Stimulated activated naive B cell treated with anti-CD40 and anti-IgM and Interleukin-4, amounts not matched to agents 10 μg/mL and 1 μg/mL and 100 μg/mL, for 72 hours (primary cell): Measurements from ENCODE around the gene MIOX.

ENCODE experiments used
- ATAC-seq, 2 donors: fragments of 150-1000 bp; cut with Tn5 transposase; replicated peaks; 2 replicates each; pipeline ENCODE4 v1.10.0; 2021; ENCODE audit warnings: moderate library complexity in 1 of 2
- DNase-seq: peaks from one replicate; pipeline ENCODE4 v3.0.0; 2021
- H3K27ac Mint-ChIP-seq: one replicate; pipeline ENCODE4 v1.8.0; 2022; ENCODE audit warnings: mild to moderate bottlenecking, mixed read lengths
- H3K27me3 Mint-ChIP-seq, 2 donors: one replicate each; pipeline ENCODE4 v1.8.0; 2022; ENCODE audit warnings: mixed read lengths in 2 of 2
- H3K36me3 Mint-ChIP-seq, 2 donors: one replicate each; pipeline ENCODE4 v1.8.0; 2022; ENCODE audit warnings: mixed read lengths in 2 of 2, mild to moderate bottlenecking in 1 of 2
- H3K4me1 Mint-ChIP-seq, 2 donors: one replicate each; pipeline ENCODE4 v1.8.0; 2022; ENCODE audit warnings: mixed read lengths in 2 of 2, mild to moderate bottlenecking in 1 of 2
- H3K4me3 Mint-ChIP-seq, 2 donors: one replicate each; pipeline ENCODE4 v1.8.0; 2022; ENCODE audit warnings: mild to moderate bottlenecking in 2 of 2, mixed read lengths in 2 of 2, moderate library complexity in 1 of 2
- H3K9me3 Mint-ChIP-seq, 2 donors: one replicate each; pipeline ENCODE4 v1.8.0; 2022; ENCODE audit warnings: mixed read lengths in 2 of 2, mild to moderate bottlenecking in 1 of 2

The MIOX gene

DNA sequence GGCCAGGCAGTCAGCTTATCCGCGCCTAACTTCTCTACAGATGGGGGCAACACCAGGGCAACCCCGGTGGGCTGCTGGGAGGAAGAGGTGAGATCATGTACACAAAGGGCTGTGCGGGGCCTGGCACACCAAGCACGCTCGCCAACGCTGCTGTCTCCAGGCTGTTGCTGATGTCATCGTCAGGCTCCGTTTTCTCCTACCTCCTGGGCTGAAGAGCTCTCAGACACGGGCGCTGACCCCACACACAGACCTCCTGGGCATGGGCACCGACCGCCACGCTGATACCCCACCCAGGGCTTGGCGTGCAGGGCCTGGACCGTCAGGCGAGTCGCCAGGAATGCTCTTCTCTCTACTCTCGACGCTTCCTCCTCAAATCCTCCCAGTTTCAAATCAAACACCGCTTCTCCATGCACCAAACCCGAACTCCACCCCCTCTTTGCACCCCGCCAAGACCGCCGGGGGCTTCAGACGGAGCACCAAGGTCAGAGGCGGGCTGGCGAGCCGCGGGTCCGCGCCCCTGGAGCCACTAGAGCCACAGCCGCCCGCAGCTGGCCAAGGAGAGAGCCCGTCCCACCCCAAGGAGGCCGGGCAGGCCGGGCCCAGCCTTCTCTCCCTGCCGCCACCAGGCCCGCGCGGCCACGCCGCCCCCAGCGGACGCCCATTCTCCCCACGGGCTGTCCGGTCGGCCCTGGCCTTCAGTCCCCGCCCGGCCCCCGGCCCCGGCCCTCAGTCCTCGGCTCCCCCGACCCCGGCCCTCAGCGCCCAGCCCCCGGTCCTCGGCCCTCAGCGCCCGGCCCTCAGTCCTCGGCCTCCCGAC, 12.6 kb upstream of the MIOX start:
- H3K9me3 Mint-ChIP-seq = no peaks in the 10 kb centered on the region
- H3K27me3 Mint-ChIP-seq = peaks cover 0 to 4% of the 10 kb centered on the region in 2 donors
- peak overlapping the region; percentile 88 to 93 for H3K4me3 Mint-ChIP-seq
- peak overlapping the region; percentile 89 for H3K27ac Mint-ChIP-seq
- peaks cover 56 to 67% of the 10 kb centered on the region in 2 donors for H3K4me1 Mint-ChIP-seq
- ATAC-seq = no peak
- H3K36me3 Mint-ChIP-seq = peaks cover 1 to 7% of the 10 kb centered on the region in 2 donors
- DNase-seq = no peak

DNA sequence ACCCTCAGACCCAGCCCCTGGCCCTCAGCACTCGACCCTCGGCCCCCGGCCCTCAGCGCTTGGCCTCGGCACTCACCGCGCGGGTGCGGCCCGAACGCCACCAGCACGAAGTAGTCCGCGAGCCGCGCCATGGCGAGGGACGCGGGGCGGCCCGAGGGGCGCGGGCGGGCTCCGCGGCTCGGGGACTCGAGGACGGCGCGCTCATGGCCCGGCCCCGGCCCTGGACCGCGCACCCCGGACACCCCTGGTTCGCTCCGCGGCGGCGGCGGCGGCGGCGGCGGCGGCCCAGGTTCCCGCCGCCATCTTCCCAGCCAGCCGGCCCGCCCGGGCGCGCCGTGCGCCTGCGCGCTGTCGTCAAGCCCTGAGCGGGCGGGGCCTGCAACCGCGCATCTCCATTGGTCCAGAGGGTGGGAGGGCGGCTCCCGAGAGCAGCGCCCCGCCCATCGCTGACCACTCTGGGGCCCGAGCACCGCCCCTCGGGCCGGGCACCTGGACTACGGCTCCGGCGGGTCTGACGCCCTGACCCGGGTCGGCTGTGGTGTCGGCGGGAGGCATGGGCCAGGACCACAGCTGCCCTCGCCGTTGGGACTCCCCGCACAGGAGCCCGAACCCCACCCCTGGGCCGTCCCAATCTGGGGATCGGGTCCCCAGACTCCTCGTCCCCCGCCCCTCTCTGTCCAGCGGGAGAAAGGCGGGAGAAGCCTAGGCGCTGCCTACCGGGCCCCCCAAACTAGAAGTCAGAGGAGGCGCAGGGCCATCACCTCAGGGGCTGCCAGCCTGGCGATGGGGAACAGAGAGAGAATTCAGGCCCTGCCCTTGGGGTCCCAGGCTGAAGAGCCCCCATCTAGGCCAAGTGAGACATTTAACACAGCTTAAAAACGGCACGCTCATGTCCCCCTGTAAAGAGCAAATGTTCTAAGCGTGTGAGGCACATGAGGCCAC, 11.7 kb upstream of the MIOX start, which contains the start of gene SBF1:
Gene SBF1, minus strand, starts transcription at position 326 of the 942 bp plus-strand sequence. Its CDS starts 195 bp downstream, at position 131.
- ATAC-seq (peak; percentile 80 to 83), DNase-seq (peak; percentile 86)
- Mint-ChIP-seq H3K4me1 (peaks cover 48 to 58% of the 10 kb centered on the region in 2 donors), H3K36me3 (peaks cover 1 to 7% of the 10 kb centered on the region in 2 donors), H3K27me3 (peaks cover 4 to 6% of the 10 kb centered on the region in 2 donors), H3K27ac (peak within 1 kb of the TSS; percentile 89), H3K9me3 (no peaks in the 10 kb centered on the region), H3K4me3 (peak within 1 kb of the TSS; percentile 88 to 93)

DNA sequence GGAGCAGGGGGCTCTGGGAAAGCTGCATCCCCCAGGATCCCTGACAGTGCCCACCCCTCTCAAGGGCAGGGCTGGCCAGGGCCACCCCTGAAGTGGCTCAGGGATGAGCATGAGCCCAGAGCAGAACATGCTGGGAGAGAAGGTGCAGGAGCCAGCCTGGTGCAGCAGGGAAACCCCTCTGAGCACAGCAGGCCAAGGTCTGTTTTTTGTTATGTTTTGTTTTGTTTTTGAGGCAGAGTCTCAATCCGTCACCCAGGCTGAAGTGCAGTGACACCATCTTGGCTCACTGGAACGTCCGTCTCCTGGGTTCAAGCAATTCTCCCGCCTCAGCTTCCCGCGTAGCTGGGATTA, 11.0 kb upstream of the MIOX start:
- DNase-seq = no peak
- Mint-ChIP-seq H3K36me3 (peaks cover 1 to 7% of the 10 kb centered on the region in 2 donors), H3K27ac (peak overlapping the region; percentile 67), H3K4me3 (peak overlapping the region; percentile 83 to 88), H3K27me3 (peaks cover 9 to 12% of the 10 kb centered on the region in 2 donors), H3K4me1 (peaks cover 45 to 52% of the 10 kb centered on the region in 2 donors), H3K9me3 (no peaks in the 10 kb centered on the region)
- no peak for ATAC-seq

DNA sequence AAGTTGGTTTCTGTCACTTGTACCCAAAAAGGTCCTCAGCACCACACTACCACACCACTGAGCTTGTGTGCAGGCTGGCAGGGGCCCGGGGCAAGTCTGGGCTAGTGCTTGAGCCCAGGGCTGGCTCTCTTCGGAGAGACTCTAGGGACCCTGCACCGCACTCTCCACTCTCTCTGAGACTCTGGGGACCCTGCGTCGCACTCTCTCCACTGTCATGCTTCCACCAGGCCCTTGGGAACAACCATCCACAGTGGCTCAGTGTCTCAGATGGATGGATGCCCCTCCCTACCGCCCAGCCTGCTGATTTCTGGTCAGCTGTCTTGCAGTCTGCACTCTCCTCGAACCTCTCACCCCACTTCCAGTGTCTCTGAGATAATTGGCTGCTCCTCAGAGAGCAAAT, 9.8 kb upstream of the MIOX start:
- Mint-ChIP-seq H3K9me3 (no peaks in the 10 kb centered on the region), H3K4me3 (peak overlapping the region; percentile 4 to 49), H3K4me1 (peaks cover 33 to 41% of the 10 kb centered on the region in 2 donors), H3K27me3 (peaks cover 9 to 15% of the 10 kb centered on the region in 2 donors), H3K27ac (peak overlapping the region; percentile 68), H3K36me3 (peaks cover 0 to 7% of the 10 kb centered on the region in 2 donors)
- no peak for DNase-seq
- no peak for ATAC-seq

DNA sequence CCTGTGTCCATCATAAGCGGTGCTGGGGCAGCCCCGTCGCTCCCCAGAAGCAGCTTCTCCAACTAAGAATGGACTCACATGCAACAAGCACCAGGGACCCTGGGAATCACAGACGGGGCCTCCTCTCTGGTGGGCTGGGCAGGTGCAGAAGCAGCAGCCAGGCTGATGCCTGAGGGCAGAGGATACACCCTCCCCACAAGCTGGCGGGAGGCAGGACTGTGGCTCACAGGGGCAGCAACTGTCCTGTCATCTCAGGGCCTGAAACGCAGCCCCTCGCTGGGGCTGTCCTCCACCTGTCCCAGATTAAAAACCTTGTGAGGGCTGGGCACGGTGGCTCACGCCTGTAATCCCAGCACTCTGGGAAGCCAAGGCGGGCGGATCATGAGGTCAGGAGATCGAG, 8.7 kb upstream of the MIOX start:
- Mint-ChIP-seq H3K9me3 (no peaks in the 10 kb centered on the region), H3K27me3 (peaks cover 9 to 15% of the 10 kb centered on the region in 2 donors), H3K27ac (no peak overlapping the region), H3K4me3 (no peak overlapping the region), H3K4me1 (peaks cover 27 to 34% of the 10 kb centered on the region in 2 donors), H3K36me3 (peaks cover 0 to 5% of the 10 kb centered on the region in 2 donors)
- ATAC-seq (no peak), DNase-seq (no peak)

DNA sequence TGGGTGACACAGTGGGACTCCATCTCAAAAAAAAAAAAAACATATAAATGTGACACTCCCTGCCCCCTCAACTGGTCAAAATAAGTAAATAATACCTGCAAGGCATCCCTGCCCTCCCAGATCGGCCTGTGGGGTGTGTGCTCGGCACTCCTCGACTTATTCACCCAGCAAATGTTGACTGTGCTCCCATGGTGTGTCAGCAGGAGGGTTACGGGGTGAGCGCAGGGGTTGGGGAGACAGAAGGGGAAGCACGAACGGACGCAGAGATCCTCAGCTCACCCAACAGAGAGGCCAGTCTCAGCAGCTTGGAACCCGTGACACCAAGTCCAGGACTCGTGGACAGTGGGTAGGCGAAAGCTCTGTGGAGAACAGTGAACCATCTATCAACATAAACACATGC, 6.9 kb upstream of the MIOX start:
- H3K27me3 Mint-ChIP-seq = peaks cover 9 to 15% of the 10 kb centered on the region in 2 donors
- DNase-seq = no peak
- no peak overlapping the region for H3K4me3 Mint-ChIP-seq
- no peaks in the 10 kb centered on the region for H3K9me3 Mint-ChIP-seq
- H3K36me3 Mint-ChIP-seq = no peaks in the 10 kb centered on the region
- ATAC-seq = no peak
- H3K4me1 Mint-ChIP-seq = peaks cover 18 to 20% of the 10 kb centered on the region in 2 donors
- no peak overlapping the region for H3K27ac Mint-ChIP-seq

- DNase-seq = no peak
- Mint-ChIP-seq H3K4me1 (peaks cover 12 to 14% of the 10 kb centered on the region in 2 donors), H3K27me3 (peaks cover 9 to 15% of the 10 kb centered on the region in 2 donors), H3K4me3 (peak overlapping the region; percentile 35 to 57), H3K9me3 (no peaks in the 10 kb centered on the region), H3K36me3 (no peaks in the 10 kb centered on the region), H3K27ac (no peak overlapping the region)
- ATAC-seq = no peak
Observed at GRCh38 chr22:50481045-50481439, 5.6 kb upstream of the MIOX start.

- peaks cover 9 to 15% of the 10 kb centered on the region in 2 donors for H3K27me3 Mint-ChIP-seq
- peak within 1 kb of the TSS; percentile 56 for H3K27ac Mint-ChIP-seq
- H3K9me3 Mint-ChIP-seq = no peaks in the 10 kb centered on the region
- ATAC-seq = peak; percentile 73 to 76
- no peaks in the 10 kb centered on the region for H3K36me3 Mint-ChIP-seq
- H3K4me1 Mint-ChIP-seq = peaks cover 12 to 14% of the 10 kb centered on the region in 2 donors
- DNase-seq = no peak
- peak within 1 kb of the TSS; percentile 73 to 78 for H3K4me3 Mint-ChIP-seq
Observed at GRCh38 chr22:50481440-50482106, 5.1 kb upstream of the MIOX start, which contains the start of gene ADM2. TSS of gene ADM2 (plus strand) at chr22:50481543. CDS start at chr22:50481848, 305 bp downstream.

DNA sequence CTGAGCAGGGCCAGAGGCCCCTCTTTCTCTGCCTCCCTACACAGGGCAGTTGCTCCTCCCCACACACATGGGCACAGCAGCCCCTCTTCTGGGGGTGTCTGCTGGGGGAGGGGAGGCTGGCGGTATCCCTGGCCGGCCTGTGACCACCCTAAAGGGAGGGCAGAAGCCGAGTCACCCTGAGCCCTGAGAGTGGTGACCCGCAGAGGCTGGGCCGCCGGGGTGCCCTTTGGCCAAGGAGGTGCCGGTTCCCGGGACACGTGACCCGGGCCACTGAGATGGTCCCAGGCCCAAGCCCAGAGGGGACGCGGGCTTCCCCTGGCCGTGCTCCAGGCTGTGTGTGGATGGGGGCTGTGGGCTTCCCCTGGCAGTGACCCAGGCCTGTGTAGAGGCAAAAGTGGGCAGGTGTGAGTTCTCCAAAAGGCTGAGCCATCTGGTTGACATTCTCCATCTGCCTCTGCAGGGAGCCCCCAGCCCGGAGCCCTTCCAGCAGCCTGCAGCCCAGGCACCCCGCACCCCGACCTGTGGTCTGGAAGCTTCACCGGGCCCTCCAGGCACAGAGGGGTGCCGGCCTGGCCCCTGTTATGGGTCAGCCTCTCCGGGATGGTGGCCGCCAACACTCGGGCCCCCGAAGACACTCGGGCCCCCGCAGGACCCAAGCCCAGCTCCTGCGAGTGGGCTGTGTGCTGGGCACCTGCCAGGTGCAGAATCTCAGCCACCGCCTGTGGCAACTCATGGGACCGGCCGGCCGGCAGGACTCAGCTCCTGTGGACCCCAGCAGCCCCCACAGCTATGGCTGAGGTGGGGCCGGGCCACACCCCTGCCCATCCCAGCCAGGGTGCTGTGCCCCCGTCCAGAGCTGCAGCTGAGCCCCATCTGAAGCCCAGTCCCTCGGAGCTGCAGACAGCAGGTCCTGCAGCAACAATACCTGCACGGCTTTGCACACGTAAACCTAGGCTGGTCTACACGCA, 4.3 kb upstream of the MIOX start:
- ATAC-seq = peak; percentile 9 to 10

DNA sequence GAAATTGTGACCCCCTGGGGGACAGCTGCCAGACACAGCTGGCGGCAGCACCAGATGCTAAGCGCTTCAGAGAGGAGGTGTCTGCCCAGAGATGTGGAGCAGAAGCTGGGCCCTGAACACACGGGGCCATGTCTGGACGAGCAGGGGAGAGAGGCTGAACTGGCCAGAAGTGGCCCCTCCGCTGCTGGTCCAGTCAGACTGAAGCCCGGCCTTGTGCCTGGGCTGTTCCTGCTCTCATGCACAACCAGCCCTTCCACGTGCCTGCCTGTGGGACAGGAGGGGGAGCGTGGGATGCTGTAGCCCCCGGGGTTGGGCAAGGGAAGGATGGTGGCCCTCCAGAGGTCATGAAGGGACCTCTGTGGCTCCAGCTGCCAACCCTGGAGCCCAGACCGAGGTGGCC, 3.6 kb upstream of the MIOX start:
- Mint-ChIP-seq H3K4me3 (peak overlapping the region in 1 of 2 donors; percentile 16), H3K4me1 (peaks cover 5 to 11% of the 10 kb centered on the region in 2 donors), H3K27ac (peak overlapping the region; percentile 14), H3K36me3 (no peaks in the 10 kb centered on the region), H3K27me3 (peaks cover 9 to 15% of the 10 kb centered on the region in 2 donors), H3K9me3 (no peaks in the 10 kb centered on the region)
- ATAC-seq (no peak), DNase-seq (no peak)

More for the DNA sequence above, 4.3 kb upstream of the MIOX start:
- Mint-ChIP-seq H3K9me3 (no peaks in the 10 kb centered on the region), H3K27ac (peak overlapping the region; percentile 56), H3K27me3 (peaks cover 9 to 15% of the 10 kb centered on the region in 2 donors), H3K4me1 (peaks cover 5 to 11% of the 10 kb centered on the region in 2 donors), H3K4me3 (peak overlapping the region; percentile 73 to 78), H3K36me3 (no peaks in the 10 kb centered on the region)
- no peak for DNase-seq

- Mint-ChIP-seq H3K4me1 (peaks cover 5 to 11% of the 10 kb centered on the region in 2 donors), H3K36me3 (no peaks in the 10 kb centered on the region), H3K27me3 (peaks cover 8 to 15% of the 10 kb centered on the region in 2 donors), H3K27ac (no peak overlapping the region), H3K4me3 (no peak overlapping the region), H3K9me3 (no peaks in the 10 kb centered on the region)
- DNase-seq (no peak), ATAC-seq (no peak)
Observed at GRCh38 chr22:50483556-50483955, 3.1 kb upstream of the MIOX start.

GRCh38 chr22:50483977-50484853, 2.4 kb upstream of the MIOX start:
- peaks cover 5 to 11% of the 10 kb centered on the region in 2 donors for H3K4me1 Mint-ChIP-seq
- DNase-seq (no peak), ATAC-seq (no peak)
- H3K27me3 Mint-ChIP-seq = peaks cover 5 to 15% of the 10 kb centered on the region in 2 donors
- H3K9me3 Mint-ChIP-seq = no peaks in the 10 kb centered on the region
- no peak overlapping the region for H3K4me3 Mint-ChIP-seq
- H3K27ac Mint-ChIP-seq = no peak overlapping the region
- H3K36me3 Mint-ChIP-seq = no peaks in the 10 kb centered on the region
